Inflammatory macrophage treated with lipopolysaccharide for 1 hour (primary cell): Measurements from ENCODE around the gene MPP1.

ENCODE experiments used
- DNase-seq, 2 donors: peaks; one replicate each; pipeline ENCODE4 v3.0.0-alpha.2; 2020 to 2022

MPP1 gene

DNA sequence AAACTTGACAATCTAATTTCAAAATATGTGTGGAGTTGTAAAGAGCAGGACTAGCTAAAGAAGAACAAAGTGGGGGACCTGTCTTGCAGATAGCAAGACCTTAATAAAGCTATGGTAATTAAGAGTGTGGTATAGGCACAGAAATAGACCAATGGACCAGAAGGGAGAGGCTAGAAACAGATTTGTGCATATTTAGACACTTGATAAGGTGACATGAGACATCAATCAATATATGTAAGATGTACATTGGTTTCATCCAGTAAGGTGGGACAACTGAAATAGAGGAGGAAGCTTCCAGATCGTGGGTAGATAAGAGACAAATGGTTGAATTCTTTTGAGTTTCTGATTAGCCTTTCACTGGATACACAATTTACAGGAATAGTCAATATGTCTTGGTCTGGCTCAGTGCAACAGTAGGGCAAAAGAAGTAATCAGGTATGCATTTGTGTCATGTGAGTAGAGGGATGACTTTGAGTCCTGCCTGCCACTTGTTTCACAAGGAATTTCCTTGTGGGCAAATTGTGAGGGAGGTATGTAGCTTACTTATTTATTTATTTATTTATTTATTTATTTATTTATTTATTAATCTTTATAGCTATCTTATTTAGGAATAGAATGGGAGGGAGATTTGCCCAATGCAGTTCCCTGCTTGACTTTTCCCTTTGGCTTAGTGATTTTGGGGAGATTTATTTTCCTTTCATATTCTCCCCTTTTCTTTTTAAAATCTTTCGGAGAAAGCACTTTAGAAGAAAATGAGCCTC, 7.2 kb upstream of the MPP1 start:
- no peak for DNase-seq

DNA sequence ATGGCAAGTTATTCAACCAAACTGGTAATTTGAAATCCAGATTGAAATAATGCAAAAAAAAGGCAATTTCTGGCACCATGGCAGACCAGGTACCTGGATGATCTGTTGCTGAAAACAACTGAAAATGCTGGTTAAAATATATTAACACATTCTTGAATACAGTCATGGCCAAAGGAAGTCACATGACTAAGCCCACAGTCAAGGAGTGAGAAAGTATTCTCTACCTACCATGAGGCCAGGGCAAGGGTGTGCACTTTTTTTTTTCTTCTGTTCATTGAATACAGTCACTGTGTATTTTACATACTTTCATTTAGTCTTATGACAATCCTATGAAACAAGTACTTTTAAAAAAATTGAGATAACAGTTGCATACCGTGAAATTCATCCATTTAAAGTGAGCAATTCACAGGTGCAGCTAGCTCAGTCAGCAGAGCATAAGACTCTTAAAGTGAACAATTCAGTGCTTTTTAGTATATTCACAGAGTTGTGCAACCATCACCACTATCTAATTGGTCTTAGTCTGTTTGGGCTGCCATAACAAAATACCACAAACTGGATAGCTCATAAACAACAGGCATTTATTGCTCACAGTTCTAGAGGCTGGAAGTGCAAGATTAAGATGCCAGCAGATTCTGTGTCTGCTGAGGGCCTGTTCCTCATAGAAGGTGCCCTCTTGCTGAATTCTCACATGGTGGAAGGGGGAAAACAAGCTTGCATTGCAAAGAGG, 4.8 kb upstream of the MPP1 start:
- no peak for DNase-seq

DNA sequence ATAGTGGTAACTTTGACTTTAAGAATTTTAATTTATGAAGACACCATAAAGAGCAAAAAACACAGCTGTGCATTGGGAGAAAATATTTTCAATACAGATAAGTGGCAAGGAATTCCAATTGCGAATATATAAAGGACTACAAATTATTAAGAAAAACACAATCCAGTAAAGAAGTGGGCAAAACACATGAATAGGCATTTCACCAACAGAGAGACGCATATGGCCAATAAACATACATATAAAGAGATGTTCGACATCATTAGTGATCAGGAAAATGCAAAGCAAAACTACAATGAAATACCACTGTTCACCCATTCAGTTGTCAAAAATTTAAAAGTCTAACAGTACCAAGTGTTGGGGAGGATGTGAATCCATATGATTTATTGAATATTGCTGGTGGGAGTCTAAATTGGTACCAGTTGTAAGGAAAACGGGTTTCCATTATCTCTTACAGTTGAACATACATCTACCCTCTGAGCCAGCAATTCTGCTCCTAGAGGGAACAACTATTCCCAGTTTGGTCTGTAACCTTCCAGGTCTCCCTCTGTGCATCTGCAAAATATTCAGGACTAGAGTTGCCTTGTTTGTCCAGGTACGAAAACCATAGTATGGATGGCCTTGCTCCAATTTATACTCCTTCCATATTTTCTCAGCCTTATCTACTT, 1.7 kb upstream of the MPP1 start:
- DNase-seq, result no peak

DNA sequence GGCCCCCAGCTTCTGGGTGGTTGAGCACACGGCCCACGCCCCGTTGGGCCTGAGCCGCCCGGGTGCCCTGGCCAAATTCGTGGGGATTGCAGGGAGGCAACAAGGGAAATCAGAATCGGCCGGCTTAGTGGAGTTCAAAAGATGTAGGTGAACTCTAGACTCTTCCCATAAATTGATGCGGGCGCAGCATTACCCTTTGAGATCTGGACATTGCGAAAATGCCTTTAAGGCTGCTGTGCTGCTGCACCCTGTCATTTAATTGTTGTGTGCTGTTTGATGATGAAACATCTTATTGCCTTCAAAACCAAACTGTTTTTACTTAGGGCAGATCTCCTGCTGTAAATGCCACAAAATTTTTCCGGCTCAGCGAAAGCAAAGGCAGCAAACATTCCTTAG, 409 bp upstream of the MPP1 start:
- DNase-seq, result no peak

DNA sequence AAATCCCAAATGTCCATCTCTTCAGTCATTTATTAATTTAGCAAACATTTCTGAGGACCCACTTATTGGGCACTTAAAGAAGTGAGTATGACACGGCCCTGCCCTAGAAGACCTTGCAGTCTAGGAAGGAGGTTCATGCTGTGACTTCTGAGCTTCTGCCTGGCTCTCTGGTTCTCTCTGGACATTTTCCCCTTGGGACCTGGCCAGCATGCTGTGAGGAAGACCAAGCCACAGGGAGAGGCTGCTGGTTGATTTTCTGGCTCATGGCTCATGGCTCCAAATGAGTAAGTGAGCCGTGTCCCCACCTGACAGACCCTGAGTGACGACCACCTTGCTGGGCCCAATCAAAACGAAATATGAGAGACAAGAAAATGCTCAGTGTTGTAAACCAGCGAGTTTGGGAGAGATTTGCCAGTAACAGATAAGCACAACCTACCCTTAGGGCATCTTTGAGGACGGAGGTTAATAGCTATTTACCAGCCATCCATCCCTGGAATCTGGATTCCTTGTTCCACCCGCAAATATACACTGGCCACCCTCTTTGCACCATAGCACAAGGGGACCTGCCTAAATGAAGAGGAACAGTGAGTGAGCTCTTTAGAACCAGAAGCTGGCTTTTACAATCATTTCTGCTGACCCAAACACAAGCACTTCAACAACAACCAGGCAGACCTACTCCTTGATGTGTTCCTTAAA, 876 bp downstream of the MPP1 start:
- DNase-seq, result no peak

DNA sequence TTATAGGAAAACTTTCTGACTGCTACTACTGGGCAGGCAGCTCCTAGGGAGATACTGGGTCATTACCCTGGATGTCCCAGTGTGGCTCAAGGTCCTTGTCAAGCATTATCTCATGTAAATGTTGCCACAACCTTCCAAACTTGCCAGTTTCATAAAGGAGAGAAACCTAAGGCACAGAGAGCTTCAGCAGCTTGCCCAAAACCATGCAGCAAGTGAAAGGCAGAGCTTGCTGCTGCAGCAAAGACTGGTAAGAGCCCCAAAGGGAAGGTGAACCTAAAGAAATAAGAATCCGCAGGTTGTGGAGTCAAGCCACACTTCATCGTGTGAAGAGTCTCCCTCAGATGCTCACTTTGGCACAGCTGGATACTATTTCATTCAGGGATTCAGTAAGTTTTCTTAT, 2.3 kb downstream of the MPP1 start:
- DNase-seq, result peak; percentile 54 to 64

DNA sequence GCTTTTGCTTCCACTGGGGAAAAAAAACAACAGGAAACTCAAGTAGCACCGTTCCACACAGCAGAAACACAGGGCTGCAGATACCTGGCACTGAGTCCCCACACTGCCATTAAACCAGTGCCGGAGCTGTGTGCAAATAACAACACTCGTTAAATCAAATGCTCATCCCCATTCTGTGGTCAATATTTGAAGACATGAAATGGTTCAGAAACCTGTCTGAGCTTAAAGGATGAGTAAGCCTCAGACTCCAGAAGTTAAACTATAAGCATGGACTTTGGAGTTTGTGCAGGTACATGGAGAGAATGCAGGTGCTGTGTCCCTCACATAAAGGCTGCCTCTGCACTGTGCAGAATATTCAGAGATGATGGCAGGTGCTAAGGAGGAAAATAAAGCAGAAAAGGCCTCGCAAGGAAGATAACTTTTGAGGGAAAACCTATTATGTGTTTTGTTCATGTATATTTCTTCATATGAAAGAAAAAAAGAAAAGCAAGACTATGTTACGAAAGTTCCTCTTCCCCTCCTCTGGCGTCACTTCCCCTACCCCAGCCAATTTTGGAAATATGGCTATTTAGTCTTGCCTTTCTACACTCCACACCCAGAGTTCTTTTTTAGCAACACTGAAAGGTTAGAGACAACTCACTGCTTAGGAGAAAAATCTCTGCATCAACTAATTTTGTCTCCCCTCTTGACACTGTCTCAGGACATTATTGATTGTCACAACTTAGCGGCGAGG, 4.6 kb downstream of the MPP1 start:
- peak; percentile 69 to 77 for DNase-seq

DNA sequence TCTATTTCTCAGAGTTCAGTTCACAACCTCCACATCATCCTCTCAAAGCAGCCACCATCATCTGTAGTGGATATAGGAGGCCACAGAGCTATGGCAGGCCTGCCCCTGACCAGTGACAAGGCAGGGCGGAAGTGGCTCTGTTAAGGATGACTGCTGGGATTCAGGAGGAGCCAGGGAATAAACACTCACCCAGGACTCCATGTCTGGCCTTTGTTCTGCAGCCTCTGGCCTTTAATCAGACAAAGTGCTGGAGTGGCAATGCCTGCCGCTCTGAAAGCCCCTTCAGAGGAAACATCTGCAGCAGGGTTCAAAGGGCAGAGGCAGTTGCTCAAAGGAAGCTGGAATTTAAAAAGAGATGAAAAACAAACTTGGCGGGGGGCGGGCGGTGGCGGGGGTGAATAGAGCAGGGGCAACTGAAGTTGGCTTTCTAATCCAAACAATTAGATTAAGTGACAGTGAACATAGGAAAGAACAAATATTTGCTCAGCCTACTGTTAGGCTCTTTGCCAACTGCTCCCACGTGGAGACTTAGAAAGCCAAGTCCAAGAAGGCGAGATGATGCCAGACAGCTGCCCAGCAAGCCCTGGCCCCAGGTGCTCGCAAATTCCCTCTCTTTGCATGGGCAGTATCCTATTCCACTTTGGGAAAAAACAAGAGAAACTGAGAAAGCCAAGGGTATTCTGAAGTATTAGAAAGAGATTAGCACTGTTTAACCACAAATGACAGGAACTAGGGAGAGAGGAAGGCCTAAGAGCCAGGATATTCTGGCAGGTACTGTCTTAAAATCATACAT, 5.5 kb downstream of the MPP1 start:
- no peak for DNase-seq

DNA sequence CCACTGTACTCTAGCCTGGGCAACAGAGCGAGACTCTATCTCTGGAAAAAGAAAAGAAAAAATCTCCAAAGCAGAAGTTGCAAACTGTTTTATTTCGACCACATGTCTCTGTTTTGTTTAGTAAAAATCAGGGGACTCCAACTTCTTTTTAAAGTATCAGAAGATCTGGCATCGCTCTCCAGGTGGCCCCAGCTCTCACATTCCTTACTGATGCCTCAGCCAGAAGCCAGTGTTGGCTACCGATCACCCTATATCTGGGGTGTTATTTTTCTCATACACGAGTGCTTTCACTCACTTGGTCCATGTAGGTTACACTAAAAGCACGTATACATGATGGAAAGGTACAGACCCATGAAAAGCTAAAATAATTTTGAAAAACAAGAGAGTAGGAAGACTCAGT, 8.3 kb downstream of the MPP1 start:
- DNase-seq, result no peak

DNA sequence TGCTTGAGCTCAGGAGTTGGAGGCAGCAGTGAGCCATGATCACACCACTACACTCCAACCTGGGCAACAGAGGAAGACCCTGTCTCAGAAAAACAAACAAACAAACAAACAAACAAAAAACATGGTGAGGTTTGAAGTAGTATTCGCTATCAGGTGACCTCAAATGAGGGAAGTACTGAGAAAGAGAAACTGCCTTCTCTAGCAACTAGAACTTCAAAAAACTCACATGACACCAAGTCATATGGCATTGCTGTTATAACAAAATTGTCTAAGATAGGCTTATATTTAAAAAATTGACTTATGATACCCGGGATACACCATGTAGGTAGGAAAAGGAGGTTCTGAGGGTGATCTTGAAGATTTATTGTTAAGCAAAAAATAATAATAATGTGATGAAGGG, 10.3 kb downstream of the MPP1 start:
- peak; percentile 44 to 69 for DNase-seq

DNA sequence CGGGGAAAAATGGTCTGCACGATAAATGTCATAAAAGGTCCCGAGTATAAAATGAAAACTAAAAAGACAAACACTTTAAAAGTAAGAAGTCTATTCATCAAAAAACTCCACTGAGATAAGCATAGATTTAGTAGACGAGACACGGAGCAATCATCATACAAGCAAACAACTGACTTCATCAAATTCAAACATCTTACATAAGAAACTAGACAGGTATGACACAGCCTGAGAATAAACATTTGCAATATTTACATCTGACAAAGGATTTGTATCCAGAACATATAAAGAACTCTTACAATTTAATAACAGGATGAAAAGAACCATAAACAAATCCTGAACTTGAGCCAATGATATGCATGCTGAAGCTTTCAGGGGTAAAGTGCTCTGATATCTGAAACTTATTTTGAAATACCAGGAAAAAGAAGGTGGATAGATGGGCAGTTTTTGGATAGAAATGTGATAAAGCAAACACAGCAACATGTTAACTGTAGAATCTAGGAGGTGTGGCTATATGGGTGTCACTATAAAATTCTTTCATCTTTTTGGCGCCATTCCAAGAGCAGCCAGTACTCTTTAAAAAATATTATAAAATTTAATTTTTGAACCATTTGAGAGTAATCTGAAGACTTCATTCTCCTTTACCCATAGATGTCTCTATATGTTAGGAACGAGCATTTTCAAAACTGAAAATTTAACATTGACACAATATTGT, 12.0 kb downstream of the MPP1 start:
- no peak for DNase-seq

DNA sequence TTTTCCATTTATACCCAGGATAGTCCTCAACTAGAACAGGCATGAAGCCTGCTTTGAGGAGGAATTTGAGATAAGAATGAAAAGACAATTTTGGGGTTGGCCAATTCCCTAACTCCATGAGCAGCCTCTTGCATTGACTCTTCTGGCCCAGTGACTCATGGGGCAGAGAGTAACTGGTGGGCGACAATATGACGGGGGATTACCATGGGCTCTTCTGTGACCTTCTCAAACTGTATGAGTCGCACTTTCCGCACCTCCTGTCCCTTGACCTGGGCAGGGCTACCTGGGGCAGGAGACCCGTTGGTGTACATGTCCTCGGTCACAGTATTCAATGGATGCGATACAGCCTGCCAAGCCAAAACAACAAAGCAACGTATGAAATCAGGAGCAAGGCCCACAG, 13.3 kb downstream of the MPP1 start:
- peak in 1 of 2 donors; percentile 44 for DNase-seq

DNA sequence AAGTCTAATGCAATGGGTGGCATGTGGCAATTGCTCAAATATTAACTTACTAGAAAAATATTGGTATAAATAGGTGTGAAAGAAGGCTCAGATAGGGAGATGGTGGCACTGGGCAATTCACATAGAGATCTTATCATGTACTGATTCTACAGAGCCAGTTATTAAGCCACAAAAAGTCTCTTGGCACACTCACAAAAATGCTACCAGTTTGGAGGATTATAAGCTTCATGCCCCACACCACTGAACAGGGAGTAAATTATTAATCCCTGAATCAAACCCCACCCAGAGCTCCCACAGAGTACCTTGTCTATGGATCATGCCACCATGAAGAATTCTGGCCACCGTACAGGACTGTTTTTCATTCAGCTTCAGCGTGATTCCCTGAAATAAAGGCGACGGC, 13.8 kb downstream of the MPP1 start:
- DNase-seq, result no peak

DNA sequence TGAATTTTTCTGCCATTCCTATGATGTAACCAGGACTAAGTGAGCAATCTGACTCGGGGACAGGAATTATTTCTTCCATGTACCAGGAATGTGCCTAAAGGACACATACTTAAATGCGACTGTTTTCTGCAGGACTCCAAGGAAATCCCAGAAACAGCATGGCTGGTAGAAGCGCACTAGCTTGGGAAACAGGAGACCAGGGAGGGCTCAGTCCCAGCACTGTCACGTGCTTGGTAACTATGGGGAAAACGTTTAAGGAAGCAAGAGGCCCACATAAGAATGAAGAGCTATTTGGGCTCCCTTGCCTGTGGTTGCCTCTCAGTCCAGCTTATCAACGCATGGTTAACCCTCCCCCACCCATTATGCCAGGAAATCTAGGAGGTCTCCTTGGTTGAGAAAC, 19.6 kb downstream of the MPP1 start:
- no peak for DNase-seq

DNA sequence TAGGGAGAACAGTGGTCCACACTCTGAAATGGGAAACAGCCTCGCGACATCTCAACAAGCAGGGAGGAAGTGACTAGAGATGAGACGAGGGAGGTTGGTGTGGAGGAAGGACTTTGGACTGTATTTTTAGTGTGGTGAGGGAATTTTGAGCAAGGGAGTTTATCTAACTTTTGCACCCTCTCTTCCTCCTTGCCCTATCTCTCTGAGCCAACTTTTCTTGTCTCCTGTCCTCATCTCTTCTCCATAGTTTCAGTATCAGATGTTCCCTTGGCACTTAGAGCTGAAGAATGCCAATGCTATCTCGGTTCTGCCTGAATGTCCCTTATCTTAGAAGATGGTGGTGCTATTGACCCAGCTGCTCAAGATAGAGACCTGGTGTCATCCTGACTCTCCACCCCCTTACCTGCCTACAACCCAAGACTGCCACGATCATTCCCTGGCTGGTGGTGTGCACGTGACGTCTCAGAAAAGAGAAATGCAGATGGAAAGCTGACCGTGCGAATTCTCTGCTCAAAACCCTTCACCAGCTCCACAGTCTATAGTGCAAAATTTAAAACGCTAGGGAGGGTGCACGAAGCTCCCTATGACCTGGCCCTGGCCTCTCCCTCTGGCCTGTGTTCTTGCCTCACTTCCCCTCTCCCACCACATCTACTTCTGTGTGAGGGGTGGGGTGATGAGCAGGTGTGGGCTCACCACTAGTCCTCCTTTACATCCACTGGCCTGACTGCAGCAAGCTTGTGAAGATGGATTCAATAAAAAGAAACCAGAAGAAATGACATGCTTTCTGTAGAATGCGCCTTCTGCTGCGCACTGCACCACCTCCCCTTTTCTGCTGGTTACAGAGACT, 20.9 kb downstream of the MPP1 start:
- DNase-seq, result no peak

DNA sequence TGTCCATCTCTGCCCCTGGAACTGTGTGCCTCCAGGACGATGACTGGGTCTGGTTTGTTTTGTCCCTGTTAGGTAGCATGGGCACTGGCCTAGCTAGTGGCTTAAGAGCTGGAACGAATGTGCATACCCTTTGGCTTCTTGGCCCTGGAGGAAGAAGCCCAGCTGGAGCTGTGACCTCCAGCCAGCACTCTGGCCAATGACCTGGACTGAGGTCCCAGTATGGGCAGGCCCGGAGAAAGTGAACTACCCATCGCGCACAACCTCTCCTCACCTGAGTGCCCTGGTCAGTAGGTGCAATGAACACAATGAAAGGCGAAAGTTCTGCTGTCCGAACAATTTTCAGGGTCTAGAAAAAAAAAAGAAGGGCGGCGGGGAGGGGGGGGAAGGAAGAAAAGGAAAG, 24.3 kb downstream of the MPP1 start:
- DNase-seq, result no peak

DNA sequence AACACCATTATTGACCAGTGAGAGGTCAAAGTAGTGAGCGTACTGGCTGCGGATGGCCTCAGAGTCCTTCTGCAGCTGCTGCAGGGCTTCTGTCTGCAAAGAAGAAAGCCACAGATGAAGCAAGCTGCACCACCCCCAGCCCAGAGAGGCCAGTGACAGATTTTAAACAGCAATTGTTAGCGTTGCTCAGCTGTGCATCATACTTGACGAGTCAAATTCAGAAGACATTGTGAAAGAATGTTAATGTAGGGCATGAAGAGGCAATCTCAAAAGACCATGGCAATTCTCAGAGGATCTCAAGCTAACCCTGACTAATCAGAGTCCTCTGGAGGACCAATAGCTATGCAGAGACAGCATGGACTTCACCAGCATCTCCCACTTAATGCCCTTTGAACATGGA, 26.0 kb downstream of the MPP1 start:
- no peak for DNase-seq

DNA sequence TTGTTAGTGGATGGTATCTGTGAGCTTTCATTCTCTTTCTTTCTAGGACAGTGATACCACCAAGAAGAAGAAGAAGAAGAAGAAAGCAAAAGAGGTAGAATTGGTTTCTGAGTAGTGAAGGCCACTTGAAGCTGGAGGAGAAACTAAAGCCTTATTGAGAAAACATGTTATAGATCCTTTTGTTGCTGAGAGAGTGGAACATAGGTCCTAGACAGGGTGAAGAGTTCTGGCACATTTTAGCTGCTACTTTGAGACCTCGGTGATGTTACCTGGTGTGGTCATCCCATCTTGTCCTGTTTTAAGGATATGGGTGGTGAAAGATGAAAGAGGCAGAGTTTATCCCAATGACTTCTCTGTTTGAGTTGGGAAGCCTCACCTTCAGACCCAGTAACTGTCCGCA, 28.5 kb downstream of the MPP1 start:
- DNase-seq, result no peak

DNA sequence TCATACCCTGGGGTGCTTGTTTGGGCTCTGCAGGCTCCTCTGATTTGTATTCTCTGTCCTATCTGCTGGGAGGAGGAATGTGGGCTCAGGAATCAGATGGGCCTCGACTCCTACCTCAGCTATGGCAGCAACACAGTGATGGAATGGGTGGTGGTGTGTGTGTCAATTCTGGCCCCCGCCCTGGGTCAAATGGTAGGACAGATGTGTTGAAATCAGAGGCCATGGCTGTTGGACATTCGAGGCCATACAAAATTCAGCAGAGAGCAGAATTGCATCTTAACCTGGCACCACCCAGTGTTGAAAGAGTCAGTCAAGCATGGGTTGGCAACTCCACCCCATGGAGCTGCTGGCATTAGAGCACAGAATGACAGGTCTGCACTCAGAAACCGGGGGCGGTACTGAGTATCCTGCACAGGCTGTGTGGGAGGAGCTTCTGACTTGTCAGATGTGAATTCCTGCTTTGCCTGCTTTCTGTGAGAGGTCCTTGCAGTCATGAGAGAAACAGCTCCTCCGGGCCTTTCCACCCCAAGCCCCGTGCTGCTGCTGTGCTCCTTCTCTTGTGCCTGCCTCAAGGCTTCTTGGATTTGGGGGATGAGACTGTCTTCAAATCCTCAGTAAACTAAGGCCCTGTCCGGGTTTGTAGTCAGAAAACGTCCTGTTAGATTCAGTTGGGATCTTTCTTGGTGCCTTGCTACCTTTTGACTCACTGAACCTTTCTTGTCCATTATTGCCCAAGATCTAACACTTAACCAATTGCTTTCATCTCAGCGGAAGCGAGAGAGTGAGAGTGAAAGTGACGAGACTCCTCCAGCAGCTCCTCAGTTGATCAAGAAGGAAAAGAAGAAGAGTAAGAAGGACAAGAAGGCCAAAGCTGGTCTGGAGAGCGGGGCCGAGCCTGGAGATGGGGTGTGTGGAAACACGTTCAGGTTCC, 29.6 kb downstream of the MPP1 start:
- peak; percentile 60 to 81 for DNase-seq
